ENCODE measurements around the gene KCNJ10.

GRCh38 chr1:160118928-160119327 lies 49.0 kb upstream of the KCNJ10 start:
- TF ChIP-seq CTCF (IDR thresholded peaks at IDR 0.05) (no peak), POLR2A (IDR thresholded peaks at IDR 0.05) (no peak), EP300 (IDR thresholded peaks at IDR 0.05) (no peak), POLR2AphosphoS5 (IDR thresholded peaks at IDR 0.05) (no peak)
